ENCODE results near the gene CAMTA1. TPM values are rescaled to one million over a fixed set of nuclear protein-coding genes. Genes with fewer than 3 reads are reported as not detected.

The CAMTA1 gene
- 61.2 and 68.0 TPM in 2 replicates for total RNA-seq

DNA sequence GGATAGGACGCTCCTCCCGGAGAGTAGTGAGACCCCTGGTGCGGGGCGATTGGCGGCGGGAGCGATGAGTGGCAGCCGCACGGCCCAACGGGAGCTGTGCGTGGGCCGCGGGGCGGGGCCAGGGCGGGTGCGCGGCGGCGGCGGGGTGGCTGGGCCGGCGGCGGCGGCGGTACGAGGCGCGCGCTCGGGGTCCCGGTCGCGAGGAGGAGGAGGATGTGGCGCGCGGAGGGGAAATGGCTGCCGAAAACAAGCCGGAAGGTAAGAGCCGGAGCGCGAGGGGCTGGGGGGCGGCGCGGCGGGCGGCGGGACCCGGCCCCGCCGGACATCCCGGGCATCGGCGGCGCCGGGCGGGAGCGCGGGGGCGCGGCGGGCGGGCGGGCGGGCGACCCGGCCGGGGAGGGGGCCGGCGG is at the start of gene CAMTA1:
Gene CAMTA1, plus strand, starts transcription at position 137 of the 410 bp plus-strand sequence. Its CDS starts 77 bp downstream, at position 214.

GRCh38 chr1:7770997-7771822 is 986.0 kb downstream of the CAMTA1 start, which contains the start of gene VAMP3:
TSS of gene VAMP3 (plus strand) at chr1:7771296. CDS start at chr1:7771384, 88 bp downstream.

DNA sequence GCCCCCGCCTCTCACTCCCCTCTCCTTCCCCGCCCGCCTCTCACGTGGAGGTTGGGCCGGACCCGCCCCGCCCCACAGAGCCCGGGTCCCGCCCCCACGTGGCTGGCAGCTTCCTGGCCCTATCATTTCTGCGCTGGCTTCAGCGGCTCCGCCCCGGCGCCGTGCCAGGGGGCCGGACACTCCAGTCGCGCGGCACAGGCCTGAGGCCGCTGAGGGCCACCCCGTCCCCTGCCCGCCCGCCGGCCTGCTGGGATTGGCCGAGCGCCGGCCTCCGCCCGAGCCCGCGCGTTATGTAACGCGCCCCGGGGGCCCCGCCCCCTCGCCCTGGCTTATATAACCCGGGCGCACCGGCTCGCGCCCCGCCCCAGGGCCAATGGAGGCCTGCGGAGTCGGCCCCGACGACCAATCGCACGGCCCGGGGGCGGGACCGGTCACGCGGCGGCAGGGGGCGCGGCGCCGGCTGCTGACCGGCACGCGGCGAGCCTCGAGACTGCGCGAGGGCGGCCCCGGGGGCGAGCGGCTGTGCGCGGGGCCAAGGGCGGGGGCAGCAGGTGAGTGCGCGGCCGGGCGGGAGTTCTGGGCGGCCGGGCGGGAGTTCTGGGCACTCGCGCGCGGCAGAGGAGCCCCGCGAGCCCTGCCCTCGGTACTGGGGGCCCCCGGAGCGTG is 998.7 kb downstream of the CAMTA1 start, which contains the start of gene PER3:
Gene PER3, plus strand, starts transcription at position 466 of the 666 bp plus-strand sequence. CDS start 587 bp downstream, outside the sequence.

Other genes with a start within 250 kb of the CAMTA1 start
- 14.3 and 15.9 TPM in 2 replicates for gene NOL9, start 230.9 kb upstream of the CAMTA1 start, total RNA-seq
- gene TAS1R1, start 230.1 kb upstream of the CAMTA1 start, total RNA-seq: not detected in 2 replicates
- gene ZBTB48, start 205.5 kb upstream of the CAMTA1 start, total RNA-seq: 11.6 and 16.2 TPM in 2 replicates
- 72.8 and 81.4 TPM in 2 replicates for gene KLHL21, start 182.6 kb upstream of the CAMTA1 start, total RNA-seq
- gene PHF13, start 171.7 kb upstream of the CAMTA1 start, total RNA-seq: 8.4 and 9.6 TPM in 2 replicates
- gene THAP3, start 160.6 kb upstream of the CAMTA1 start, total RNA-seq: 22.7 and 44.8 TPM in 2 replicates
- gene DNAJC11, start 83.6 kb upstream of the CAMTA1 start, total RNA-seq: 19.6 and 29.9 TPM in 2 replicates

Measured in tracheal epithelial cell (primary cell).